Stimulated activated CD8-positive, alpha-beta memory T cell treated with anti-CD3 and anti-CD28 coated beads, Interleukin-12 subunit alpha, Interleukin-12 subunit beta, amount 100 ng/mL, for 1 hour (primary cell): ENCODE results near the gene PTRH1.

Source experiments
- DNase-seq: peaks from one replicate; pipeline ENCODE4 v3.0.0-alpha.2; 2020; ENCODE audit warnings: low read depth

Gene PTRH1

DNA sequence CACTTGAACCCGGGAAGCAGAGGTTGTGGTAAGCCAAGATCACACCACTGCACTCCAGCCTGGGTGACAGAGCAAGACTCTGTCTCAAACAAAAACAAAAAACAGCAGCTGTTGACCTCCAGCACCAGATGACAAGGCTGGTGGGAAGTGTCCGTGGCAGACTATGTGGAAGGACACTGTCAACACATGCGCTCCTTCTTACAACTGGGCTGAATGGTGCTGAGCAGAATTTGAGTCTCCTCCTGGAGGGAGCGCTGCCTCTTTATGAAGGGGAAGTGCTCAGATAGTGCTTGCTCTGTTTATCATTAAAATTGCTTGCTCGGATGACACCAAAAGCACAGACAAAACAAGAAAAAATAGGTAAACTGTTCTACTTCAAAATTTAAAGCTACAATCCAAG, 17.9 kb downstream of the PTRH1 start:
- DNase-seq: no peak

GRCh38 chr9:127694890-127695720, 20.4 kb downstream of the PTRH1 start:
- DNase-seq: no peak

- DNase-seq: no peak
These were observed 21.8 kb downstream of the PTRH1 start for GRCh38 chr9:127693697-127694096.

DNA sequence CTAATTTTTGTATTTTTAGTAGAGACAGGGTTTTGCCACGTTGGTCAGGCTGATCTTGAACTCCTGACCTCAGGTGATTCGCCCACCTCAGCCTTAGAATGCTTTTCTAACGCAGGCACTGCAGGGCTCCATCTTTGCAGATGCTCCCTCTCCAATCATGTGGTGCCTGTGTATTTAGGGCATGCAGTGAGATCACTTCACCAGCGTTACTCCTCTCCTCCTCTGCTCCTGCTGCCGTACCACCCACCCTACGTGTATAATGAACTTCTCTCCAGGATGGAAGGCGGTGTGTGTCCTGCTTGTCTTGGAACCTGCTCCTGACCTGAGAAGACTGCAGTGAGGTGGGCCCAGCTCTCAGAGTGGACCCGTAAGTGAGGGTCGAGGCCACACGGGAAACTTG, 22.3 kb downstream of the PTRH1 start:
- no peak for DNase-seq

DNA sequence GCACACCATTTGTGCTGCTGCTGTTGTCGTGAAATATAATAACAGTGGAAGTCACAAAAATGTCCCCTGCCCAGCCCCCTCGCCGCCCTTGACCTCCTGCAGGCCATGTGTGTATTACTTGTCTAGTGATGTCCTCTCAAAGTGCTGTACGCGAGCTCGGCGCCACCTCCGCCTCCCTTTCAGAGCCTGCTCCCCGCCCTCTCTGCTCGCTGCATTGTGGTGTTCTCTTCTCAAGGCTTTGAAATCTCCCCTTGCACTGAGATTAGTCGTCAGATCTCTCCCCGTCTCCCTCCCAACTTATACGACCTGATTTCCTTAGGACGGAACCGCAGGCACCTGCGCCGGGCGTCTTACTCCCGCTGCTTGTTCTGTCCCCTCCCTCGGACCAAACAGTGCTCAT, 23.4 kb downstream of the PTRH1 start:
- DNase-seq: no peak

DNA sequence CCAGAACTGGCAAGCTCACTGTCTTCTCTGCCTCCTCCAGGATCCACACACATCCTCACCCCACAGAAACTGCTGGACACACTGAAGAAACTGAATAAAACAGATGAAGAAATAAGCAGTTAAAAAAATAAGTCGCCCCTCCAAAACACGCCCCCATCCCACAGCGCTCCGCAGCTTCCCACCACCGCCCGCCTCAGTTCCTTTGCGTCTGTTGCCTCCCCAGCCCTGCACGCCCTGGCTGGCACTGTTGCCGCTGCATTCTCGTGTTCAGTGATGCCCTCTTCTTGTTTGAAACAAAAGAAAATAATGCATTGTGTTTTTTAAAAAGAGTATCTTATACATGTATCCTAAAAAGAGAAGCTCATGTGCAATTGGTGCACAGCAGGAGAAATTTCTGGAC, 24.7 kb downstream of the PTRH1 start:
- no peak for DNase-seq

DNA sequence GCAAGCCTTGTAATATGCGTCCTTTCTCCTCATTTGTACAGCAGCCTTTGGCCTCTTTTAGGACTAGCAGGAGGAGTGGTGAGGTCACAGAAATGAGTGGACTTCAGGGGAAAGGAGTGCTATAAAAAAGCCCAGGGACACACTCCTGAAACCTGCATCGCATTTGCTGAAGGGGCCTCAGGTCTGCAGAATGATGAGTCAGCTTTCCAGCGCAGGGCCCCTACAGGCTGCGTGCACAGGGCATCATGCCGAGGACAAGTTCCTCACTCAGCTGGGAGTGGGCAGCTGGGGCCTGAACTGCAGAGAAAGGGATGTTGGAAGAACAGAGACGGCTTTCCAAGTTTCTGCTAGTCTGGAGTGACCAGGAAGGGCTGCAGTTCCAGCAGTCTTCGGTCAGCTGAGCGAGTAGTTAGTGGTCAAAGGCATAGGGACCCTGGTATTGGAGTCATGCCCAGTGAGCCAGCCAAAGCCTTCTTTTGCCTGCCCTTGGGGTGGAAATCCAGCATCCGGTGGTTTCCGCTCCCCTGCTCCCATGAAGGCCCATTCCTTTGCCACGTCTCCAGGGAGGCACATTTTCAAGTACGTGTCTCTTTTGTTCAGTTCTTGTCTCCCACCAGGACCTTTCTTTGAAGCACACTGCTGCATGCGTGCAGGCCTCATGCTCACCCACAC, 26.0 kb downstream of the PTRH1 start:
- no peak for DNase-seq

DNA sequence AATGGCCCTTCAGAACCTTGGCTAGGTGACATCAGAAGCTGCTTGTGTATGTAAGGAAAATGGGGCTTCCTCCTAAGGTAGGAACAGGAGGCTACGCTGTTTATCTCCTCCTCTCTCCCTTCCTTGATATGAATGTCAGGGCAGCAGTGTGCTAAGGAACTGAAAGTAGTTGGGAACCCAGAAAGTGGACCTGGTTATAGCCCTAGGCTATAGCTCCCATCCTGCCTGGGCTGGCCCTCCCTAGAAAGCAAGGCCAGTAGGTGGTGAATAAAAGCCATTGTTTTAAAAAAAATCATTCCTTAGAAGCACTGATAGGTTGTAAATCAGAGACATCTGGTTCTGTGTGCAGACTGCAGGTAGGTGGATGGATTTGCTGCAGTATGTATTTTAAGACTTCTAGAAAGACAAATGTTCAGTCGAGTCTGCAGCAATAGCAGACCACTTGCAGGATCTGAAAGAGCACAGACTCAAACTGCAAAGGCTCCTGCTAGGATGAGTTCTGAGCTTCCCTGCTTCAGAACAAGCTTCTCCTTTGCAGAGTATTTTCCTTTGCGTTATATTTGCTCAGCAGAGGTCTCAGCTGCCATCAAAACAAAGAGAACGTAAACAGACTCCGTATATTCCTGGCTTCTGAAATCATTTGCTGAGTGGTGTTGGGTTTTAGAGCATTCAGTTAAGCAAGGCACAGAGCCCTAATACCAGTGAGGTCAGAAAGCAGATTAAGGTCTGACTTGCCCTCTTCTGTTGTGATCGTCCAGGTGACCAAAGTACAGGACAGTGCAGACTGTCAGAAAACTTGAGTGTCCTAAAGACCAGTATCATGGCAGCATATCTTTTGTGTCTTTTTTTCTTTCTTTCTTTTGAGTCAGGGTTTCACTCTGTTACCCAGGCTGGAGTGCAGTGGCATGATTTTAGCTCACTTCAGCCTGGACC, 28.7 kb downstream of the PTRH1 start:
- no peak for DNase-seq

GRCh38 chr9:127684576-127684975, 30.9 kb downstream of the PTRH1 start:
- DNase-seq: no peak

DNA sequence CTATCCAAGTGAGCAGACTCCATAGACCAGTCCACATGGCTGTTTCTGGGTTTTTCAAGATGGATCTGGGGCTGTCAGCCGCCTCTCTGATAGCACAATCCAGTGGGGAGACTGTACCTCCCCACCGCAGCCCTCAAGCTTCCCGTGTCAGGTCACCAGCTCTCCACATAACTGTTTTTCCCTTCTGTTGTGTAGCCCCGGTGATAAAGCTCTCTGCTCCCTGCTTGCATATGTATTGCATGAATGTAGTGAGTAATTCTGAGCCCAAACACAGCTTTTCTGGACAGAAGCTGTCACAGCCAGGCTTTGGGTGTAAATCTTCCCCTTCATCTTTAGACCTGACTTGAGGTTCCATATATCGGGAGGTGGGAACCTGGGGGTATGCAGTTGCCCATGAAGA, 31.7 kb downstream of the PTRH1 start:
- DNase-seq: no peak

- DNase-seq: no peak
These were observed 32.9 kb downstream of the PTRH1 start for GRCh38 chr9:127682351-127683136.

DNA sequence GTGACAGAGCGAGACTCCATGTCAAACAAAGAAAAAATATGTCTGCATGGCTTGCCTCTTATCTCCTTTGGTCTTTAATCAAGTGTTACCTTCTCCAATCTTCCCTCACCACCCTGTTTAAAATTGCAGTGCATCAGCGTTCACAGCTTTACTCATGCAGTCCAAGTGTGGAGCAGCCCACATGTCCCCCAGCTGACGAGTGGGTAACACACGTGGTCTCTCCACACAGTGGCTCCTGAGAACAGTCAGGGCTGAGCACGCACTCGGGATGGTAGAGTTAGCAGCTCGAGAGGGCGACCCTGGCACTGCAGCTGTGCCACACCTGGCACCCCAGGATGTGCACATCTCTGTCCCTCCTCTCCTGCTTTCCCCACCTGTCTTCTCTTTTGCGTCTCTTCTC, 34.6 kb downstream of the PTRH1 start:
- no peak for DNase-seq

DNA sequence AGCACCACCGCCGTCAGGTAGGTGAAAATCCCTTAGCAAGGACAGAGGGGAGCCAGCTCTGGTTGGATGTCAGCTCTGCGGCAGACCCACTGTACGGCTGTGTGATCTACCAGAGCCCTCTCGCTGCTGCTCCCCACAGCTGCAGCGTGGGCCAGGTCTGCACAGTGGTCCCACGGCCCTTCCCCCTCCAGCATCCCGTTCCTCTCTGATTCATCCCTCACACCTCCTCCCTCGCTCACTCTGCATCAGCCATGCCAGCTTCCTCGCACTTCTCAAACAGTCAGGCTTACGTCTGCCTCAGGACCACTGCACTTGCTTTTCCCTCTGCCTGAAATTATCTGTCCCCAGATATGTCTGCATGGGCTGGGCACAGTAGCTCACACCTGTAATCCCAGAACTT, 35.2 kb downstream of the PTRH1 start:
- no peak for DNase-seq

DNA sequence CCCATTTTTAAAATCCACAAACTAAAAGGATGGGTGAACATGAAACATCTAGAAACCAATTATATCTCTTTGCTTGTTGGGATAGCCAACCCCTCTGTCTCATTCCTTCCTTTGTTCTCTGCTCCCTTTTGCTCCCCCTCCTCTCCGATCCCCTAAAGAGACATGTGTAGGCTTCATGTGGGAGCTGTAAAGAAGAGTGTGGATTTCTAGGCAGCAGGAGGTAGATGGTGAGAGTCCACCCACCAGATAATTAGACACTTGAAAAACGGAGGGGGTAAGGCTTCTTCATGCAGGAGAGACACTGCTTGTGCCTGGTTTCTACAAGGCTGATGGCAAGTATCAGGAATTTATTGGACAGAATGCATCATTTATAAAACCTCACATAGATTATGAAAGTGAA, 36.0 kb downstream of the PTRH1 start:
- DNase-seq: no peak

- DNase-seq: no peak
These were observed 38.8 kb downstream of the PTRH1 start for GRCh38 chr9:127676638-127677037.

GRCh38 chr9:127673234-127673633, 42.2 kb downstream of the PTRH1 start:
- no peak for DNase-seq

GRCh38 chr9:127667906-127668305, 47.6 kb downstream of the PTRH1 start:
- no peak for DNase-seq

DNA sequence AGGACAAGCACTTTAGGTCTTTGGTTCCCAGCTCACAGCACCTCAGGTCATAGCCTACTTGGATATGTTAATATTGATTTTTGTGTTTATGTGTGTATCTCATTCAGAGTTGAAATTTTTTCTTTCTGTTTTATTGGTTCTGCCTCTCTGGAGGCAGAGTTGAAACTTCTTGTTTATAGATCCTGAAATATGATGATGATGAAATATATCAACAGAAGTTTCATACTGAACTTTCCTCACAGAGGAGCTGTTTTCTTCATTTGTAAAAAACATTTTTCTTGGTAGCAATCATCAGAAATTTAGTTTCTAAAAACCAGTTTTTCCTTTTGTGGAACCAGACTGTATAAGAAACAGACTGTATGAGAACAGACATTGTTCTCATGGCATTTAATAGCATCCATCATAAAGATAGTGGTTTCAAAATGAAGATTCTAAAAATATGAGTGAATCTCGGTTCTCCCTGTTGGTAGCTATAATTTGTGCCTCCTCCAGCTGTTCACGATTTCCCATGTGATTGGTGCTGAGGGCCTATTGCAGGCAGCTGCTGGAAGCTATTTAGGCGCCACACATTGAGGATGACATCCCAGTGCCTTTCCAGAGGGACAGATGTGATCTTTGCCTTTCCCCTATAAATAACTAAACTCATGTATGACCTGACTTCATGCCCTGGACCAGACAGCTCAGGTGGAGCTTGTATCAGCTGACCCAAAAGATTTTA, 48.2 kb downstream of the PTRH1 start:
- DNase-seq: no peak

DNA sequence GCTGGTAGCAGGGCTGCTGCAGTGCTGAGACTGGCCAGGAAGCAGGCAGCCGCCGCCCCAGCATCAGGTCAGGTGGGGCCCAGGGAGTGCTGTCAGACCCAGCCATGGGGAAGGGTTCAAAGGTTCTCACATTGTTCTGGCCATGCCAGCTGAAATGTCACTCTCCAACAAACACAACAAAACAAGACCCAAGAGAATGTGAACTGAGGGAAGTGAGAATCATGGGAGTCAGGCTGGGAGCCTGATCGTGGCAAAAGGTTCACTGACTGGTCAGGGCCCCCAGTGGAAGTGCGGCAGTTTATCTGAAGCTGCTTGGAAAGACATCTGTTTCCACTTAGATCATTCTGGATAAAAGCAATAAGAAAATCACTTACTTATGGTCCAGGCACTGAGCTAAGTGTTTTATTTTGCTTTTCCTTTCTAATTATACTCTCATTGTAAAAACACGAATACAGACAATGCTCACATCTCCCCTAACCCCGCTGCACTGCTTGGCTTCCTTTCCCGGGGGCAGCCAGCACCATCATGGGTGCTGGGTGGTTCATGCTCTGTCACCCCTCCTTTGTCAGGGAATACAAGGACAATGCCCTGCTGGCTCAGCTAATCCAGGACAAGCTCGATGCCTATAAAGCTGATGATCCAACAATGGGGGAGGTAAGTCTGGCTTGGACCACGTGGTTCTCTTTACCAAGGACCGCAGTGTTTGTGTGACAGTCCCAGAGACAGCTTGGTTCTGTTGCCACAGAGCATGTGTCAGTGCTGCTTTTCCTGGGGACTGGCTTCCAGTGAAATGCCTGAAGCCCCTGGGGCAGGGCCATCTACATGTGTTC, 50.6 kb downstream of the PTRH1 start:
- DNase-seq: no peak

- no peak for DNase-seq
These were observed 51.2 kb downstream of the PTRH1 start for GRCh38 chr9:127664324-127664677.
